SK-N-SH (cell line): ENCODE results near the gene PGD. TPM values are rescaled to one million over a fixed set of nuclear protein-coding genes. Genes with fewer than 3 reads are reported as not detected.

Source experiments
- CTCF ChIA-PET: fragments of 300-600, 350-600 bp; formaldehyde crosslinking; extraction: SDS; loops from one replicate; lab custom pipeline; 2021; lab: Yijun Ruan, JAX
- POLR2A ChIA-PET: fragments of 350-600 bp; sonication (Branson Sonifier 250); formaldehyde crosslinking; extraction: SDS; loops from one replicate; lab custom pipeline; 2020; ENCODE audit warnings: antibody characterized with exemption, inconsistent platforms; lab: Yijun Ruan, JAX
- DNase-seq: peaks from one replicate; pipeline ENCODE4 v3.0.0; 2012
- H2AFZ ChIP-seq: fragments of 200-600 bp; sonication (generic); 2 replicates; pipeline ENCODE4 v1.8.1; 2016; ENCODE audit warnings: antibody characterized with exemption, mild to moderate bottlenecking, low read depth
- H3F3A ChIP-seq: fragments of 200-600 bp; sonication (generic); replicated peaks from 2 replicates; pipeline ENCODE3; 2016; ENCODE audit warnings: antibody characterized with exemption, mild to moderate bottlenecking; ENCODE audit not compliant: insufficient read depth
- H3K27ac ChIP-seq, 2 experiments: fragments of 200-500 bp in 1 of 2; fragments of 200-600 bp in 1 of 2; sonication (Bioruptor generic) in 1 of 2; sonication (generic), shearing (Covaris generic) in 1 of 2; 2 replicates each; pipeline versions ENCODE4 v1.5.1 to v1.6.1; 2014 to 2016; ENCODE audit warnings: low read depth in 2 of 2, inconsistent platforms in 1 of 2, low read length in 1 of 2, mild to moderate bottlenecking in 1 of 2, mixed read lengths in 1 of 2
- H3K27me3 ChIP-seq: fragments of 200-600 bp; sonication (generic), shearing (Covaris generic); 2 replicates; pipeline ENCODE4 v1.6.1; 2016; ENCODE audit warnings: mixed run types; ENCODE audit not compliant: insufficient read depth
- H3K36me3 ChIP-seq, 2 experiments: fragments of 200-500 bp in 1 of 2; fragments of 200-600 bp in 1 of 2; sonication (Bioruptor generic) in 1 of 2; sonication (generic) in 1 of 2; replicated peaks in 1 of 2; 2 replicates each; pipeline versions ENCODE3 to v1.5.1; 2014 to 2016; ENCODE audit warnings: low read length in 1 of 2, mild to moderate bottlenecking in 1 of 2; ENCODE audit not compliant: insufficient read depth in 2 of 2, control insufficient read depth in 1 of 2
- H3K4me1 ChIP-seq, 2 experiments: fragments of 200-500 bp in 1 of 2; fragments of 200-600 bp in 1 of 2; sonication (Bioruptor generic) in 1 of 2; sonication (generic), shearing (Covaris generic) in 1 of 2; 2 replicates each; pipeline versions ENCODE4 v1.5.1 to v1.6.1; 2014 to 2016; ENCODE audit warnings: low read depth in 1 of 2, low read length in 1 of 2, mixed run types in 1 of 2; ENCODE audit not compliant: insufficient read depth in 2 of 2, control insufficient read depth in 1 of 2
- H3K4me2 ChIP-seq: fragments of 200-600 bp; sonication (generic), shearing (Covaris generic); 2 replicates; pipeline ENCODE4 v1.6.1; 2017; ENCODE audit warnings: mixed run types
- H3K4me3 ChIP-seq, 2 experiments: fragments of 200-500 bp in 1 of 2; fragments of 200-600 bp in 1 of 2; sonication (Bioruptor generic) in 1 of 2; sonication (generic), shearing (Covaris generic) in 1 of 2; 2 replicates each; pipeline versions ENCODE4 v1.5.1 to v1.8.1; 2014 to 2016; ENCODE audit warnings: low read depth in 2 of 2, inconsistent platforms in 1 of 2, low read length in 1 of 2, mild to moderate bottlenecking in 1 of 2, mixed read lengths in 1 of 2, moderate library complexity in 1 of 2
- H3K79me2 ChIP-seq: fragments of 200-600 bp; sonication (generic); 2 replicates; pipeline ENCODE4 v1.8.1; 2017; ENCODE audit warnings: mild to moderate bottlenecking; ENCODE audit not compliant: insufficient read depth
- H3K9ac ChIP-seq: fragments of 200-600 bp; sonication (generic); 2 replicates; pipeline ENCODE4 v1.6.1; 2017; ENCODE audit warnings: mixed run types
- H3K9me2 ChIP-seq: fragments of 200-600 bp; sonication (generic); 2 replicates; pipeline ENCODE4 v1.6.1; 2017; ENCODE audit warnings: mixed run types
- H3K9me3 ChIP-seq: fragments of 200-600 bp; sonication (generic); 2 replicates; pipeline ENCODE4 v1.6.1; 2017; ENCODE audit warnings: mixed run types, mild to moderate bottlenecking, moderate library complexity
- H4K20me1 ChIP-seq: fragments of 200-600 bp; sonication (generic); 2 replicates; pipeline ENCODE4 v1.6.1; 2017; ENCODE audit warnings: mild to moderate bottlenecking, mixed run types; ENCODE audit not compliant: insufficient read depth
- EZH2phosphoT487 ChIP-seq: fragments of 200-600 bp; sonication (generic); IDR thresholded peaks from 2 replicates; pipeline ENCODE4 v1.6.1; 2017; ENCODE audit warnings: low read depth, mixed run types, mild to moderate bottlenecking, antibody characterized with exemption, moderate library complexity, borderline replicate concordance
- GATA2 ChIP-seq: sonication (generic); formaldehyde crosslinking; IDR thresholded peaks from 2 replicates; pipeline ENCODE4 v1.5.0; 2020; ENCODE audit warnings: mild to moderate bottlenecking, missing genetic modification reagents
- JUND ChIP-seq: IDR thresholded peaks from 2 replicates; pipeline ENCODE4 v1.4.0; 2012
- NFIC ChIP-seq: IDR thresholded peaks from 2 replicates; pipeline ENCODE4 v1.4.0; 2012; ENCODE audit warnings: borderline replicate concordance
- RCOR1 ChIP-seq: fragments of 150-350 bp; IDR thresholded peaks from 2 replicates; pipeline ENCODE4 v1.6.1; 2017; ENCODE audit warnings: antibody characterized with exemption, low read length
- RFX5 ChIP-seq: IDR thresholded peaks from 2 replicates; pipeline ENCODE4 v1.6.1; 2012; ENCODE audit warnings: mild to moderate bottlenecking, improper control_type of control experiment, low read length
- SIN3A ChIP-seq: IDR thresholded peaks from 2 replicates; pipeline ENCODE4 v1.6.1; 2012; ENCODE audit warnings: low read depth, mild to moderate bottlenecking, low read length, moderate library complexity, borderline replicate concordance
- WGBS: methylation state at CpG from one replicate; pipeline ENCODE4 v1.1.6; 2017; ENCODE audit warnings: low lambda C conversion rate; 5-methylcytosine and 5-hydroxymethylcytosine counted together
- polyA plus RNA-seq, 3 experiments: library from polyadenylated mRNA; depleted of rRNA; stranded (reverse); fragments of >200 nt; gene quantifications; 2 replicates each; pipeline ENCODE4 v1.2.3, GENCODE V29; 2012
- TF ChIP-seq, protein P1 (sequence below): IDR thresholded peaks from 2 replicates; pipeline ENCODE4; 2012
- TF ChIP-seq, protein P2 (sequence below): IDR thresholded peaks from 2 replicates; pipeline ENCODE4 v1.6.1; 2012; ENCODE audit warnings: mild to moderate bottlenecking, low read depth, low read length, moderate library complexity
- TF ChIP-seq, protein P3 (sequence below): IDR thresholded peaks from 2 replicates; pipeline ENCODE4 v1.4.0; 2012; ENCODE audit warnings: low read depth
- TF ChIP-seq, protein P4 (sequence below): fragments of 150-350 bp; IDR thresholded peaks from 2 replicates; pipeline ENCODE4 v1.6.1; 2017; ENCODE audit warnings: antibody characterized with exemption, low read length, low read depth, borderline replicate concordance

PGD gene
- polyA plus RNA-seq, 1 of the 3 experiments (the other 2 are of a cell fraction), result 76.2 TPM

DNA sequence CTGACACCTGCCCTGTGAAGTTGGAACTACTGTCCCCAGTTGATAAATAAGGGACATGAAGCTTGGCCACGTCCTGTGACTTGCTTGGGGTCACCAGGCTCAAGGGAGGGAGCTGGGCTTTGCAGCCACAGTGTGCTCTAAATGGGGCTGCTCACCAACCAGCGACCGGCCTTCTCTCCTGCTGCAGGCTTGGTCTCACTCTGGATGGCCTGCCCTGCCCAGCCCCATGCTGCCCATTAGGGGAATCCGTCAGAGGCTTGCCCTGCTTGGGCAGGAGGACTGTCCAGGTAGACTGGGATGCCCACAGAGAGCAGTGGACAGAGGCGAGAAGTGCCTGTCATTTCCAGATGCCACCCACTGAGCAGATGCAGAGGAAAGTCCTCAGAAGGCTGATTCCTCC is 30.1 kb downstream of the PGD start (continued):
- TF ChIP-seq JUND (no peak), EZH2phosphoT487 (no peak), SIN3A (no peak), RCOR1 (no peak), NFIC (no peak)
- TF ChIP-seq, protein P1, sequence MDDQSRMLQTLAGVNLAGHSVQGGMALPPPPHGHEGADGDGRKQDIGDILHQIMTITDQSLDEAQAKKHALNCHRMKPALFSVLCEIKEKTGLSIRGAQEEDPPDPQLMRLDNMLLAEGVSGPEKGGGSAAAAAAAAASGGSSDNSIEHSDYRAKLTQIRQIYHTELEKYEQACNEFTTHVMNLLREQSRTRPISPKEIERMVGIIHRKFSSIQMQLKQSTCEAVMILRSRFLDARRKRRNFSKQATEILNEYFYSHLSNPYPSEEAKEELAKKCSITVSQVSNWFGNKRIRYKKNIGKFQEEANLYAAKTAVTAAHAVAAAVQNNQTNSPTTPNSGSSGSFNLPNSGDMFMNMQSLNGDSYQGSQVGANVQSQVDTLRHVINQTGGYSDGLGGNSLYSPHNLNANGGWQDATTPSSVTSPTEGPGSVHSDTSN, result no peak
- TF ChIP-seq, protein P2, sequence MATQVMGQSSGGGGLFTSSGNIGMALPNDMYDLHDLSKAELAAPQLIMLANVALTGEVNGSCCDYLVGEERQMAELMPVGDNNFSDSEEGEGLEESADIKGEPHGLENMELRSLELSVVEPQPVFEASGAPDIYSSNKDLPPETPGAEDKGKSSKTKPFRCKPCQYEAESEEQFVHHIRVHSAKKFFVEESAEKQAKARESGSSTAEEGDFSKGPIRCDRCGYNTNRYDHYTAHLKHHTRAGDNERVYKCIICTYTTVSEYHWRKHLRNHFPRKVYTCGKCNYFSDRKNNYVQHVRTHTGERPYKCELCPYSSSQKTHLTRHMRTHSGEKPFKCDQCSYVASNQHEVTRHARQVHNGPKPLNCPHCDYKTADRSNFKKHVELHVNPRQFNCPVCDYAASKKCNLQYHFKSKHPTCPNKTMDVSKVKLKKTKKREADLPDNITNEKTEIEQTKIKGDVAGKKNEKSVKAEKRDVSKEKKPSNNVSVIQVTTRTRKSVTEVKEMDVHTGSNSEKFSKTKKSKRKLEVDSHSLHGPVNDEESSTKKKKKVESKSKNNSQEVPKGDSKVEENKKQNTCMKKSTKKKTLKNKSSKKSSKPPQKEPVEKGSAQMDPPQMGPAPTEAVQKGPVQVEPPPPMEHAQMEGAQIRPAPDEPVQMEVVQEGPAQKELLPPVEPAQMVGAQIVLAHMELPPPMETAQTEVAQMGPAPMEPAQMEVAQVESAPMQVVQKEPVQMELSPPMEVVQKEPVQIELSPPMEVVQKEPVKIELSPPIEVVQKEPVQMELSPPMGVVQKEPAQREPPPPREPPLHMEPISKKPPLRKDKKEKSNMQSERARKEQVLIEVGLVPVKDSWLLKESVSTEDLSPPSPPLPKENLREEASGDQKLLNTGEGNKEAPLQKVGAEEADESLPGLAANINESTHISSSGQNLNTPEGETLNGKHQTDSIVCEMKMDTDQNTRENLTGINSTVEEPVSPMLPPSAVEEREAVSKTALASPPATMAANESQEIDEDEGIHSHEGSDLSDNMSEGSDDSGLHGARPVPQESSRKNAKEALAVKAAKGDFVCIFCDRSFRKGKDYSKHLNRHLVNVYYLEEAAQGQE, result no peak
- TF ChIP-seq, protein P3, sequence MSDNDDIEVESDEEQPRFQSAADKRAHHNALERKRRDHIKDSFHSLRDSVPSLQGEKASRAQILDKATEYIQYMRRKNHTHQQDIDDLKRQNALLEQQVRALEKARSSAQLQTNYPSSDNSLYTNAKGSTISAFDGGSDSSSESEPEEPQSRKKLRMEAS, result no peak
- TF ChIP-seq, protein P4, sequence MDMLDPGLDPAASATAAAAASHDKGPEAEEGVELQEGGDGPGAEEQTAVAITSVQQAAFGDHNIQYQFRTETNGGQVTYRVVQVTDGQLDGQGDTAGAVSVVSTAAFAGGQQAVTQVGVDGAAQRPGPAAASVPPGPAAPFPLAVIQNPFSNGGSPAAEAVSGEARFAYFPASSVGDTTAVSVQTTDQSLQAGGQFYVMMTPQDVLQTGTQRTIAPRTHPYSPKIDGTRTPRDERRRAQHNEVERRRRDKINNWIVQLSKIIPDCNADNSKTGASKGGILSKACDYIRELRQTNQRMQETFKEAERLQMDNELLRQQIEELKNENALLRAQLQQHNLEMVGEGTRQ, result no peak

DNA sequence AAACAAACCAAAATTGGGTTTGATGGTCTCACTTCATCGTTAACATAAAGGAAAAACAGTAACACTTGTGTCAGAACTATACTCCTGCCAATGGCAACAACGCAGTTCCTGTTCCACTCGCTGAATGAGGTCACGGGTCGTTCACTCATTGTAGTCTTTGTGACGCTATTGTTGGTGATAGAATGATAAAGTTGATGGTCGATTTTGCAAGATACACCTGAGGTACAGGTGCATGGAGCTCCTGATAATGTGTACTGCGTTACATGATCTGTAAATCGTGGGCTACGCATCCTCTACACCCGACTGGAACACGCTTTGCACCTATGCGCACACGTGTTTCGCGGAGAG is 31.0 kb downstream of the PGD start:
- H3K27ac ChIP-seq, result no peak overlapping the region

More for the DNA sequence above, 31.0 kb downstream of the PGD start:
- no peaks in the 10 kb centered on the region for H3F3A ChIP-seq
- H3K4me3 ChIP-seq, result peak overlapping the region; percentile 68 to 82
- peak overlapping the region; percentile 72; the same call in 1 of the 2 replicates for H3K9ac ChIP-seq
- no peaks in the 10 kb centered on the region for H3K9me2 ChIP-seq
- peaks cover 3 to 9% of the 10 kb centered on the region in 2 experiments; a peak in 1 of 4 replicates for H3K4me1 ChIP-seq
- H3K27me3 ChIP-seq, result no peaks in the 10 kb centered on the region
- WGBS, result 47% methylated on average over 16 of the region's 16 CpGs
- TF ChIP-seq, protein P3, result no peak
- TF ChIP-seq GATA2 (CRISPR knock-in tag) (no peak), RFX5 (no peak)
- H2AFZ ChIP-seq, result peak overlapping the region; percentile 85
- peaks cover 0 to 3% of the 10 kb centered on the region in 2 experiments for H3K36me3 ChIP-seq
- POLR2A ChIA-PET, result interaction anchor here (0.8 to 2.0 kb wide), 3 partner anchors 41 to 219 kb away, joined by 3 to 11 read pairs (median 3); partner anchors contain the start of gene KIF1B
- H3K9me3 ChIP-seq, result no peaks in the 10 kb centered on the region
- no peaks in the 10 kb centered on the region for H4K20me1 ChIP-seq
- DNase-seq, result peak; percentile 28
- peaks cover 18% of the 10 kb centered on the region for H3K79me2 ChIP-seq
- peak overlapping the region; percentile 91 for H3K4me2 ChIP-seq
- CTCF ChIA-PET, result interaction anchor here (0.7 to 10.8 kb wide), 37 partner anchors 10 to 555 kb away, joined by 3 to 203 read pairs (median 4); partner anchors contain the start of genes CORT, DFFA, KIF1B and PGD
